IPS-15b (cell line): ENCODE data around the gene GOLGA6L1.
"Not testable (repeated sequence)": the region's sequence is repeated elsewhere in the genome, so short reads cannot be mapped to it uniquely, and the experiment has no call there.

Experiments
- H3K27me3 ChIP-seq: one replicate; pipeline ENCODE4 v1.6.1; 2013; ENCODE audit warnings: low read length; ENCODE audit not compliant: control insufficient read depth, insufficient read depth
- H3K36me3 ChIP-seq: one replicate; pipeline ENCODE4 v1.6.1; 2013; ENCODE audit warnings: low read length; ENCODE audit not compliant: control insufficient read depth, insufficient read depth
- H3K4me1 ChIP-seq: one replicate; pipeline ENCODE4 v1.6.1; 2013; ENCODE audit warnings: mild to moderate bottlenecking, low read length; ENCODE audit not compliant: control insufficient read depth, insufficient read depth
- H3K4me3 ChIP-seq: one replicate; pipeline ENCODE4 v1.5.1; 2013; ENCODE audit warnings: low read depth, low read length
- H3K9ac ChIP-seq: one replicate; pipeline ENCODE4 v1.6.1; 2013; ENCODE audit warnings: low read depth, mild to moderate bottlenecking, low read length
- H3K9me3 ChIP-seq: one replicate; pipeline ENCODE4 v1.6.1; 2013; ENCODE audit warnings: mild to moderate bottlenecking, low read length; ENCODE audit not compliant: control insufficient read depth, insufficient read depth

Gene GOLGA6L1, protein sequence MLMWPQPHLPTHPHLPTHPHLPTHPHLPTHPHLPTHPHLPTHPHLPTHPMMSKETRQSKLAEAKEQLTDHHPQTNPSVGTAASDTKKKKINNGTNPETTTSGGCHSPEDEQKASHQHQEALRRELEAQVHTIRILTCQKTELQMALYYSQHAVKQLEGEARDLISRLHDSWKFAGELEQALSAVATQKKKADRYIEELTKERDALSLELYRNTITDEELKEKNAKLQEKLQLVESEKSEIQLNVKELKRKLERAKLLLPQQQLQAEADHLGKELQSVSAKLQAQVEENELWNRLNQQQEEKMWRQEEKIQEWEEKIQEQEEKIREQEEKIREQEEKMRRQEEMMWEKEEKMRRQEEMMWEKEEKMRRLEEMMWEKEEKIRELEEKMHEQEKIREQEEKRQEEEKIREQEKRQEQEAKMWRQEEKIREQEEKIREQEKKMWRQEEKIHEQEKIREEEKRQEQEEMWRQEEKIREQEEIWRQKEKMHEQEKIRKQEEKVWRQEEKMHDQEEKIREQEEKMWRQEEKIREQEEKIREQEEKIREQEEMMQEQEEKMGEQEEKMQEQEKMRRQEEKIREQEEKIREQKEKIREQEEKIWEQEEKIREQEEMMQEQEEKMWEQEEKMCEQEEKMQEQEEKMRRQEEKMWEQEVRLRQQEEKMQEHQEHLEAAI

GRCh38 chr15:23136722-23137121, at the start of gene GOLGA6L1:
Gene GOLGA6L1 (minus strand): TSS chr15:23136822. CDS start chr15:23136731, 91 bp downstream.
- not testable (repeated sequence) for H3K4me1 ChIP-seq, H3K27me3 ChIP-seq, H3K36me3 ChIP-seq, H3K9me3 ChIP-seq, H3K4me3 ChIP-seq, H3K9ac ChIP-seq

DNA sequence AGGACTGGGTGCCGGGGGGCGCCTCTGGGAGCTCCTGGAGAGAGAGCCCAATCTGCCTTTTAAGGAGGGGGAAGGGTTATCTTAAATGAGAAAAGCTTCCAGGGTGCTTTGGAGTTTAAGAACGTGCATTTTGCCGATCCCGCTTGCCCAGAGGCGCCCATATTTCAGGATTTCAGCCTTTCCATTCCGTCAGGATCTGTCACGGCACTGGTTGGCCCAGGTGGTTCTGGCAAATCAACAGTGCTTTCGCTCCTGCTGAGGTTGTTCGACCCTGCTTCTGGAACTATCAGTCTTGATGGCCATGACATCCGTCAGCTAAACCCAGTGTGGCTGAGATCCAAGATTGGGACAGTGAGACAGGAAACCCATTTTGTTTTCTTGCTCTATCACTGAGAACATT, 44.6 kb upstream of the GOLGA6L1 start:
- not testable (repeated sequence) for H3K4me3 ChIP-seq, H3K9me3 ChIP-seq, H3K27me3 ChIP-seq, H3K9ac ChIP-seq, H3K36me3 ChIP-seq, H3K4me1 ChIP-seq

GRCh38 chr15:23180547-23180927, 43.9 kb upstream of the GOLGA6L1 start:
- not testable (repeated sequence) for H3K27me3 ChIP-seq

GRCh38 chr15:23179768-23180546, 43.3 kb upstream of the GOLGA6L1 start:
- H3K4me3 ChIP-seq: peak overlapping the region; percentile 53

More at GRCh38 chr15:23180547-23180927, 43.9 kb upstream of the GOLGA6L1 start:
- H3K4me1 ChIP-seq, H3K9ac ChIP-seq, H3K36me3 ChIP-seq, H3K9me3 ChIP-seq: not testable (repeated sequence)
- peak overlapping the region; percentile 53 for H3K4me3 ChIP-seq

DNA sequence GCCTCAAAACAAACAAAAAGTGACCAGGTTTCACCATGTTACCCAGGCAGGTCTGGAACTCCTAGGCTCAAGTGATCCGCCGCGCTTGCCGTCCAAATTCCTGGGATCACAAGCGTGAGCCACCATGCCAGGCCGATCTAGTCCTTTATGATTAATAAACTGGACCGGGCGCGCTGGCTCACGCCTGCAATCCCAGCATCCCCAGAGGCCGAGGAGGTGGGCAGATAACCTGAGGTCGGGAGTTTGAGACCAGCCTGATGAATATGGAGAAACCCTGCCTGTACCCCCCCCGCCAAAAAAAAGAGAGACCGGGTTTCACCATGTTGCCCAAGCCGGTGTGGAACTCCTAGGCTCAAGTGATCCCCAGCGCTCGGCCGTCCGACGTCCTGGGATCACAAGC, 40.1 kb upstream of the GOLGA6L1 start:
- not testable (repeated sequence) for H3K4me3 ChIP-seq, H3K36me3 ChIP-seq, H3K4me1 ChIP-seq, H3K9ac ChIP-seq, H3K9me3 ChIP-seq, H3K27me3 ChIP-seq

More at GRCh38 chr15:23179768-23180546, 43.3 kb upstream of the GOLGA6L1 start:
- H3K4me1 ChIP-seq, H3K9ac ChIP-seq, H3K9me3 ChIP-seq, H3K27me3 ChIP-seq, H3K36me3 ChIP-seq: not testable (repeated sequence)

DNA sequence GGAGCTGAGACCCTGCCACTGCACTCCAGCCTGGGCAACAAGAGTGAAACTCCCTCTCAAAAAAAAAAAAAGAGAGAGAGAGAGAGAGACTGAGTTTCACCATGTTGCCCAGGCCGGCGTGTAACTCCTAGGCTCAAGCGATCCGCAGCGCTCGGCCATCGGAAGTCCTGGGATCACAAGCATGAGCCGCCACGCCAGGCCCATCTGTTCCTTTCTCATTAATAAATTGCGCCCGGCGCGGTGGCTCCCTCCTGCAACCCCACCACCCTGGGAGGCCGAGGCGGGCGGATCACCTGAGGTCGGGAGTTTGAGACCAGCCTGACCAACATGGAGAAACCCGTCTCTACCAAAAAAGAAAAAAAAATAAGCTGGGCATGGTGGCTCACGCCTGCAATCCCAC, 39.0 kb upstream of the GOLGA6L1 start:
- not testable (repeated sequence) for H3K4me1 ChIP-seq, H3K9me3 ChIP-seq, H3K9ac ChIP-seq, H3K27me3 ChIP-seq, H3K36me3 ChIP-seq, H3K4me3 ChIP-seq

DNA sequence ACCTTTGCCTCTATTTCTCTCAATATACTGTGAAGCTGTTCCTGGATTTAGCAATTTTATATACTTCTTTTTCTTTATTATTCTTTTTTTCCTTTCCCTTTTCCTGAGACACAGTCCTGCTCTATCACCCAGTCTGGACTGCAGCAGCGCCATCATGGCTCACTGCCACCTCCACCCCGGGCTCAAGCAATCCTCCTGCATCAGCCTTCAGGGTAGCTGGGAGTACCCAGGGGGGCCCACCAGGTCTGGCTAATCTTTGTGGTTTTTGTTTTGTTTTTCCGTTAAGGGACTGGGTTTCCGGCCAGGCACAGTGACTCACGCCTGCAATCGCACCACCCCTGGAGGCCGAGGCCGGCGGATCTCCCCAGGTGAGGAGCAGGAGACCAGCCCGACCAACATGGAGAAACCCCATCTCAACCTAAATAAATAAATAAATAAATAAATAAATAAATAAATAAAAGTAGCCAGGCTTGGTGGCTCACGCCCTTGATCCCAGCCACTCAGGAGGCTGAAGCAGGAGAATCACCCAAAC, 38.1 kb upstream of the GOLGA6L1 start:
- H3K27me3 ChIP-seq, H3K9ac ChIP-seq: not testable (repeated sequence)

DNA sequence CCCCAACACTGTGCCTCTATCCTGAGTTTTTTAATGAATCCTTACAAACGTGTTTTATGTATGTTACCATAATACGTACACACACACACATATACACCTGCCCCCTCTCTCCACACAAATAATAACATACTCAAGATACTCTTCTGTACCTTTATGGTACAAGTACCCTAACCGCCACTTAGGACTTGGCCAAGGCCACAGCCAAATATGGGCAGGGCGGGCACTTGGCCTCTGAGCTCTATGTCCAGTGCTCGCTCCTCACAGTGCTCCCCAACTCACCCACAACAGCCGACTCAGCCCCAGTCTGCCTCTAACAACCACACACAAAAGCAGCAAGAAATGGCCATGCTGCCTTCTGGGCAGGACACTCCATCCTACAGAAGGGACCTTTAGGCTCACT, 3.8 kb downstream of the GOLGA6L1 start:
- H3K36me3 ChIP-seq, H3K9ac ChIP-seq, H3K4me3 ChIP-seq, H3K27me3 ChIP-seq, H3K9me3 ChIP-seq, H3K4me1 ChIP-seq: not testable (repeated sequence)

More for the DNA sequence above, 38.1 kb upstream of the GOLGA6L1 start:
- not testable (repeated sequence) for H3K9me3 ChIP-seq, H3K4me3 ChIP-seq, H3K36me3 ChIP-seq, H3K4me1 ChIP-seq

GRCh38 chr15:23118208-23118607, 18.4 kb downstream of the GOLGA6L1 start:
- Histone ChIP-seq H3K36me3 (no peaks in the 10 kb centered on the region), H3K9me3 (no peaks in the 10 kb centered on the region), H3K9ac (no peak overlapping the region), H3K4me1 (no peaks in the 10 kb centered on the region), H3K4me3 (no peak overlapping the region), H3K27me3 (no peaks in the 10 kb centered on the region)

GRCh38 chr15:23095796-23096195, 40.8 kb downstream of the GOLGA6L1 start:
- no peak overlapping the region for H3K4me3 ChIP-seq
- no peak overlapping the region for H3K9ac ChIP-seq
- no peaks in the 10 kb centered on the region for H3K9me3 ChIP-seq
- H3K4me1 ChIP-seq: no peaks in the 10 kb centered on the region
- H3K27me3 ChIP-seq: no peaks in the 10 kb centered on the region
- no peaks in the 10 kb centered on the region for H3K36me3 ChIP-seq

DNA sequence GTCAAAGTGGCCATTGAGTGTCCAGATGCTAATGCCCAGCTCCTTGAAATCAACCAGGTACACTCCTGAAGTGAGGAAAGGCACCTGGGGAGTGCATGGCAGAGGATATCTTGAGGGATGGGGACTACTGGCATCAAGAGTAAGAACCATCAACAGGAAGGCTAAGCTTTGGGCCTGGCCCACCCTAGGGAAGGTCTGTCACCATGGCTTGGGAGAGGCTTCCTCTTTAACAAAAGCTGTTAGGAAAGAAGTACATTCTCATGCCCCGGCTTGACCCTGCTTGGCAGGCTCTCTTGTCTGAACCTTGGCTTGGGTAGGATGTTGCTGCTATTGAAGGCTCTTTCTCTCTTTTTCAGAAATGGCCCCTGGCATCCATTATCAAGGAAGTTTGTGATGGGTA, 53.5 kb downstream of the GOLGA6L1 start:
- Histone ChIP-seq H3K4me1 (no peaks in the 10 kb centered on the region), H3K4me3 (no peak overlapping the region), H3K36me3 (no peaks in the 10 kb centered on the region), H3K9me3 (no peaks in the 10 kb centered on the region), H3K9ac (no peak overlapping the region), H3K27me3 (no peaks in the 10 kb centered on the region)
